Measurements from ENCODE around the gene DIPK1A.

Gene DIPK1A

GRCh38 chr1:92902406-92902744 lies 58.9 kb downstream of the DIPK1A start:
- H3K36me3 ChIP-seq (ENCODE audit: control insufficient read depth in 1 of 2, insufficient read depth in 2 of 2, low read length in 2 of 2), result no peaks in the 10 kb centered on the region
- DNase-seq, result no peak
- no peaks in the 10 kb centered on the region for H3K9me3 ChIP-seq (ENCODE audit: insufficient read depth, low read depth, low read length)
- H4K8ac ChIP-seq (ENCODE audit: low read depth, low read length), result no peak overlapping the region
- no peak overlapping the region for H2AK5ac ChIP-seq (ENCODE audit: low read length)
- no peak overlapping the region for H2BK12ac ChIP-seq (ENCODE audit: low read length)
- no peaks in the 10 kb centered on the region for H3K79me1 ChIP-seq (ENCODE audit: low read length)
- no peak overlapping the region for H3K4me3 ChIP-seq (ENCODE audit: low read depth, low read length)
- no peak overlapping the region for H3K4me2 ChIP-seq (ENCODE audit: low read length)
- no peaks in the 10 kb centered on the region for H3K27me3 ChIP-seq (ENCODE audit: insufficient read depth, low read length)
- H3K18ac ChIP-seq (ENCODE audit: low read length), result no peak overlapping the region
- H3K14ac ChIP-seq (ENCODE audit: low read length), result no peak overlapping the region
- no peak overlapping the region for H4K91ac ChIP-seq (ENCODE audit: low read depth, low read length)
- no peak overlapping the region for H2BK5ac ChIP-seq (ENCODE audit: low read depth, low read length, poor library complexity)
- H3K4me1 ChIP-seq (ENCODE audit: control insufficient read depth in 1 of 2, insufficient read depth in 2 of 2, low read length in 2 of 2), result no peaks in the 10 kb centered on the region
- no peaks in the 10 kb centered on the region for H3K79me2 ChIP-seq (ENCODE audit: control insufficient read depth, insufficient read depth, low read length, poor library complexity)
- H3K23ac ChIP-seq (ENCODE audit: low read length), result no peak overlapping the region
- H3K9ac ChIP-seq (ENCODE audit: low read length), result no peak overlapping the region
- H4K12ac ChIP-seq (ENCODE audit: low read depth, low read length), result no peak overlapping the region
- H2AFZ ChIP-seq (ENCODE audit: insufficient read depth, low read length, poor library complexity), result no peak overlapping the region
- H3K4ac ChIP-seq (ENCODE audit: low read depth, low read length), result no peak overlapping the region
- no peak overlapping the region for H3K27ac ChIP-seq (ENCODE audit: low read depth, low read length)
- WGBS (ENCODE audit: extremely low coverage, insufficient coverage, insufficient read length), result no CpG with 5 or more reads among the region's 1 CpG
- H2BK120ac ChIP-seq (ENCODE audit: insufficient read depth, low read length, poor library complexity), result no peak overlapping the region

- Histone ChIP-seq H4K91ac (ENCODE audit: low read depth, low read length) (no peak overlapping the region), H4K8ac (ENCODE audit: low read depth, low read length) (no peak overlapping the region), H4K12ac (ENCODE audit: low read depth, low read length) (no peak overlapping the region), H3K4ac (ENCODE audit: low read depth, low read length) (no peak overlapping the region), H3K79me1 (ENCODE audit: low read length) (no peaks in the 10 kb centered on the region), H3K4me2 (ENCODE audit: low read length) (no peak overlapping the region), H3K4me3 (ENCODE audit: low read depth, low read length) (no peak overlapping the region), H2BK12ac (ENCODE audit: low read length) (no peak overlapping the region), H3K14ac (ENCODE audit: low read length) (no peak overlapping the region), H3K79me2 (ENCODE audit: control insufficient read depth, insufficient read depth, low read length, poor library complexity) (no peaks in the 10 kb centered on the region), H3K23ac (ENCODE audit: low read length) (no peak overlapping the region), H2AFZ (ENCODE audit: insufficient read depth, low read length, poor library complexity) (no peak overlapping the region), H2AK5ac (ENCODE audit: low read length) (no peak overlapping the region), H2BK120ac (ENCODE audit: insufficient read depth, low read length, poor library complexity) (no peak overlapping the region), H3K18ac (ENCODE audit: low read length) (no peak overlapping the region), H3K4me1 (ENCODE audit: control insufficient read depth in 1 of 2, insufficient read depth in 2 of 2, low read length in 2 of 2) (no peaks in the 10 kb centered on the region), H3K36me3 (ENCODE audit: control insufficient read depth in 1 of 2, insufficient read depth in 2 of 2, low read length in 2 of 2) (no peaks in the 10 kb centered on the region), H3K27me3 (ENCODE audit: insufficient read depth, low read length) (no peaks in the 10 kb centered on the region), H3K9me3 (ENCODE audit: insufficient read depth, low read depth, low read length) (no peaks in the 10 kb centered on the region), H3K27ac (ENCODE audit: low read depth, low read length) (no peak overlapping the region), H3K9ac (ENCODE audit: low read length) (no peak overlapping the region), H2BK5ac (ENCODE audit: low read depth, low read length, poor library complexity) (no peak overlapping the region)
- no CpG with 5 or more reads among the region's 3 CpGs for WGBS (ENCODE audit: extremely low coverage, insufficient coverage, insufficient read length)
- no peak for DNase-seq
Measured at GRCh38 chr1:92901699-92902405, 59.4 kb downstream of the DIPK1A start.

- Histone ChIP-seq H3K14ac (ENCODE audit: low read length) (no peak overlapping the region), H3K36me3 (ENCODE audit: control insufficient read depth in 1 of 2, insufficient read depth in 2 of 2, low read length in 2 of 2) (no peaks in the 10 kb centered on the region), H4K12ac (ENCODE audit: low read depth, low read length) (no peak overlapping the region), H3K79me1 (ENCODE audit: low read length) (no peaks in the 10 kb centered on the region), H3K9me3 (ENCODE audit: insufficient read depth, low read depth, low read length) (no peaks in the 10 kb centered on the region), H3K18ac (ENCODE audit: low read length) (no peak overlapping the region), H4K91ac (ENCODE audit: low read depth, low read length) (no peak overlapping the region), H3K27me3 (ENCODE audit: insufficient read depth, low read length) (no peaks in the 10 kb centered on the region), H4K8ac (ENCODE audit: low read depth, low read length) (no peak overlapping the region), H2BK120ac (ENCODE audit: insufficient read depth, low read length, poor library complexity) (no peak overlapping the region), H2BK5ac (ENCODE audit: low read depth, low read length, poor library complexity) (no peak overlapping the region), H3K4me2 (ENCODE audit: low read length) (no peak overlapping the region), H3K23ac (ENCODE audit: low read length) (no peak overlapping the region), H3K4me3 (ENCODE audit: low read depth, low read length) (no peak overlapping the region), H3K9ac (ENCODE audit: low read length) (no peak overlapping the region), H3K27ac (ENCODE audit: low read depth, low read length) (no peak overlapping the region), H3K79me2 (ENCODE audit: control insufficient read depth, insufficient read depth, low read length, poor library complexity) (no peaks in the 10 kb centered on the region), H3K4me1 (ENCODE audit: control insufficient read depth in 1 of 2, insufficient read depth in 2 of 2, low read length in 2 of 2) (no peaks in the 10 kb centered on the region), H2AK5ac (ENCODE audit: low read length) (no peak overlapping the region), H2AFZ (ENCODE audit: insufficient read depth, low read length, poor library complexity) (no peak overlapping the region), H2BK12ac (ENCODE audit: low read length) (no peak overlapping the region), H3K4ac (ENCODE audit: low read depth, low read length) (no peak overlapping the region)
- DNase-seq, result no peak
- no CpG with 5 or more reads among the region's 1 CpG for WGBS (ENCODE audit: extremely low coverage, insufficient coverage, insufficient read length)
Measured at GRCh38 chr1:92901126-92901525, 60.1 kb downstream of the DIPK1A start.

- H3K27ac ChIP-seq (ENCODE audit: low read depth, low read length), result no peak overlapping the region
- DNase-seq, result no peak
Measured at GRCh38 chr1:92900539-92900938, 60.7 kb downstream of the DIPK1A start.

More at GRCh38 chr1:92900539-92900938, 60.7 kb downstream of the DIPK1A start:
- Histone ChIP-seq H4K91ac (ENCODE audit: low read depth, low read length) (no peak overlapping the region), H4K8ac (ENCODE audit: low read depth, low read length) (no peak overlapping the region), H3K4me1 (ENCODE audit: control insufficient read depth in 1 of 2, insufficient read depth in 2 of 2, low read length in 2 of 2) (no peaks in the 10 kb centered on the region), H2BK5ac (ENCODE audit: low read depth, low read length, poor library complexity) (no peak overlapping the region), H3K9me3 (ENCODE audit: insufficient read depth, low read depth, low read length) (no peaks in the 10 kb centered on the region), H4K12ac (ENCODE audit: low read depth, low read length) (no peak overlapping the region), H2BK12ac (ENCODE audit: low read length) (no peak overlapping the region), H3K4me2 (ENCODE audit: low read length) (no peak overlapping the region), H3K79me1 (ENCODE audit: low read length) (no peaks in the 10 kb centered on the region), H3K27me3 (ENCODE audit: insufficient read depth, low read length) (no peaks in the 10 kb centered on the region), H2AK5ac (ENCODE audit: low read length) (no peak overlapping the region), H2AFZ (ENCODE audit: insufficient read depth, low read length, poor library complexity) (no peak overlapping the region), H3K4ac (ENCODE audit: low read depth, low read length) (no peak overlapping the region), H2BK120ac (ENCODE audit: insufficient read depth, low read length, poor library complexity) (no peak overlapping the region), H3K14ac (ENCODE audit: low read length) (no peak overlapping the region), H3K9ac (ENCODE audit: low read length) (no peak overlapping the region), H3K79me2 (ENCODE audit: control insufficient read depth, insufficient read depth, low read length, poor library complexity) (no peaks in the 10 kb centered on the region), H3K18ac (ENCODE audit: low read length) (no peak overlapping the region), H3K36me3 (ENCODE audit: control insufficient read depth in 1 of 2, insufficient read depth in 2 of 2, low read length in 2 of 2) (no peaks in the 10 kb centered on the region), H3K4me3 (ENCODE audit: low read depth, low read length) (no peak overlapping the region), H3K23ac (ENCODE audit: low read length) (no peak overlapping the region)
